Measurements from ENCODE around the gene NCF1. TPM values are rescaled to one million over a fixed set of nuclear protein-coding genes. Genes with fewer than 3 reads are reported as not detected.
"Not testable (repeated sequence)": the region's sequence is repeated elsewhere in the genome, so short reads cannot be mapped to it uniquely, and the experiment has no call there.

The NCF1 gene
- total RNA-seq, 2 experiments from 2014 or later: 3.9 to 4.5 TPM

DNA sequence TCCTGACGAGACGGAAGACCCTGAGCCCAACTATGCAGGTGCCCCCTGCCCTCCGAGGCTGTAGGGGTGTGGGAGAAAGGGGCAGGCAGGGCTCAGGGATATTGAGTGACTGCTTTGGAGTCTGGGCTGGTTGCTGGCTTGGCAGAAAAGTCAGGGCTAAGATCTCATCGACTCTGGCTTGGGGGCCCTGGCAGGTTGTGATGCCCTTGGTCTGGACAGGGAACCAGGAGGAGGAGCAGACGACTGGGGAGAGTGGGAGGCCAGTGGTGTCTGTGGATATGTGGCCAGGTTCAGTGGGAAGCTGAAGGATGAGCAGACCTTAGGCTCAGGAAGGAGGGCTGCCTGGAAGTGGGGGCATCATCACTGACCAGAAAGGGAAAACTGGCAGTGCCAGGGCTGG lies 9.8 kb downstream of the NCF1 start:
- intact Hi-C loops (cut with DNase I, micrococcal nuclease); H3K36me3 Mint-ChIP-seq (ENCODE audit: low read depth); H3K27ac Mint-ChIP-seq; H3K36me3 ChIP-seq (ENCODE audit: insufficient read depth, low read length); CTCF ChIA-PET; H3K9me3 ChIP-seq (ENCODE audit: control insufficient read depth in 1 of 2, insufficient read depth in 1 of 2, low read length in 2 of 2); H3K4me1 Mint-ChIP-seq (ENCODE audit: low read depth); H3K4me3 Mint-ChIP-seq; H3K27me3 ChIP-seq (ENCODE audit: control insufficient read depth in 1 of 2, insufficient read depth in 2 of 2, low read length in 2 of 2); H3K27me3 Mint-ChIP-seq; H3K4me3 ChIP-seq (ENCODE audit: low read length); POLR2A ChIA-PET; ATAC-seq (ENCODE audit: poor library complexity); DNase-seq; H3K9me3 Mint-ChIP-seq; H3K27ac ChIP-seq (ENCODE audit: low read depth in 1 of 2, low read length in 2 of 2); H3K4me1 ChIP-seq (ENCODE audit: insufficient read depth, low read length): not testable (repeated sequence)

- H3K4me1 Mint-ChIP-seq (ENCODE audit: low read depth); POLR2A ChIA-PET; intact Hi-C loops (cut with DNase I, micrococcal nuclease); H3K27ac ChIP-seq (ENCODE audit: low read depth in 1 of 2, low read length in 2 of 2); H3K36me3 Mint-ChIP-seq (ENCODE audit: low read depth); H3K36me3 ChIP-seq (ENCODE audit: insufficient read depth, low read length); H3K9me3 ChIP-seq (ENCODE audit: control insufficient read depth in 1 of 2, insufficient read depth in 1 of 2, low read length in 2 of 2); CTCF ChIA-PET; H3K4me1 ChIP-seq (ENCODE audit: insufficient read depth, low read length); H3K9me3 Mint-ChIP-seq; H3K27ac Mint-ChIP-seq; H3K27me3 ChIP-seq (ENCODE audit: control insufficient read depth in 1 of 2, insufficient read depth in 2 of 2, low read length in 2 of 2); H3K27me3 Mint-ChIP-seq: not testable (repeated sequence)
- ATAC-seq (ENCODE audit: poor library complexity) (peak; percentile 90), DNase-seq (peak; percentile 92 to 99 (median 96))
- peak overlapping the region; percentile 22 for H3K4me3 ChIP-seq (ENCODE audit: low read length)
- peak overlapping the region; percentile 83 for H3K4me3 Mint-ChIP-seq
These were observed 14.7 kb downstream of the NCF1 start for GRCh38 chr7:74788369-74789150.

DNA sequence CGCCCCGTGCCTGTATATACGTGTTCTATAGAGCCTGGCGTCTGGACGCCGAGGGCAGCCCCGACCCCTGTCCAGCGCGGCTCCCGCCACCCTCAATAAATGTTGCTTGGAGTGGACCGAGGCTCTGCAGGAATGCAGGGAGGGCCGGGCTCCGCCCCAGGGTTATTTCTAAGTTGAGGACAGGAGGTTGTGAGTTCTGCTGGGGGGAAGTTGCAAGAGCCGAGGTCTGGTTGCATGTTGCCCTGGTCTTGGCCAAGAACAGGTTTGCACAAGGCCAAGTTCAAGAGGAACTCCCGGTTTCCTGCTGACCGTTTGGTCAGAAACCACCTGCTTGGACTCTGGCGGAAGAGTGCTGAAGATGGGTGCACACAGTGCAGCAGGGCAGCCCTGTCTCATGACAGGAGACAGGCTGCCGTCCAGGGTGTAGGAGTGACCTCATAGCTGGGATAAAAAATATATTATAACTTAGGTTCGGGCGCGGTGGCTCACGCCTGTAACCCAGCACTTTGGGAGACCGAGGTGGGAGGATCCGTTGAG lies 15.5 kb downstream of the NCF1 start:
- H3K4me3 Mint-ChIP-seq; DNase-seq; H3K27me3 Mint-ChIP-seq; H3K9me3 Mint-ChIP-seq; H3K27ac Mint-ChIP-seq; H3K4me1 ChIP-seq (ENCODE audit: insufficient read depth, low read length); H3K9me3 ChIP-seq (ENCODE audit: control insufficient read depth in 1 of 2, insufficient read depth in 1 of 2, low read length in 2 of 2); H3K4me1 Mint-ChIP-seq (ENCODE audit: low read depth); H3K27ac ChIP-seq (ENCODE audit: low read depth in 1 of 2, low read length in 2 of 2); CTCF ChIA-PET; intact Hi-C loops (cut with DNase I, micrococcal nuclease); H3K36me3 Mint-ChIP-seq (ENCODE audit: low read depth); H3K36me3 ChIP-seq (ENCODE audit: insufficient read depth, low read length); POLR2A ChIA-PET; ATAC-seq (ENCODE audit: poor library complexity); H3K4me3 ChIP-seq (ENCODE audit: low read length); H3K27me3 ChIP-seq (ENCODE audit: control insufficient read depth in 1 of 2, insufficient read depth in 2 of 2, low read length in 2 of 2): not testable (repeated sequence)

DNA sequence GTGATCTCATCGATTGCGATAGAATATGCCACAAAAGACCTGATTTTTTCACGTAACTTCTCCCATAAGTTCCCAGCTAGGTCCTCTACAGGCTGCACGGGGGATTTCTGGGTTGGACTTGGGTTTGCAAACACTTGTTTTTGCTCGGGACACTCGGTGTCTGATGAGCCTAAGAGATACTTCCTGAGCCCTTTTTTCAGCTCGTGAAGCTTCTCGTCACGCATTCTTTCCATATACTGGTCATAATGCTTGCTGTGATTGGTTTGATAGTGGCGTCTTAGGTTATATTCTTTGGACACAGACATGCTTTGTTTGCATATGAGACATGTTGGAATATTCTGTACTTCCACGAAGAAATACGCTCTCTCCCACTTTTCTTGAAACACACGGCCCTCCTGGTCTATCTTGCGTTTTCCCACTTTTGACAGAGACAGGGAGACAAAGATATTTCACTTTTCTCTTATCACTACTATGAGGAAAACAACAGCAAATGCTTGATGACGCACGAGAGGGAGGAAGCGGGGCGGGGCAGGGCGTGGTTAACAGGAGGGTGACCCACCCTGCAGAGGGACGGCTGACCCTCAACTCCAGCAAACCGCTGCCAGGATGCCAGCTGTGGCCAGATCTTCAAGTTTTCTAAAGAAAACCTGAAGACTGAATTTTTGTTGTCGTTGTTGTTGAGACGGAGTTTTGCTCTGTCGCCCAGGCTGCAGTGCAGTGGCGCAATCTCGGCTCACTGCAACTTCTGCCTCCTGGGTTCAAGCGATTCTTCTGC lies 24.2 kb downstream of the NCF1 start:
- H3K27ac Mint-ChIP-seq; CTCF ChIA-PET; H3K4me3 Mint-ChIP-seq; H3K4me1 ChIP-seq (ENCODE audit: insufficient read depth, low read length); intact Hi-C loops (cut with DNase I, micrococcal nuclease); DNase-seq; H3K27me3 Mint-ChIP-seq; H3K36me3 ChIP-seq (ENCODE audit: insufficient read depth, low read length); H3K9me3 ChIP-seq (ENCODE audit: control insufficient read depth in 1 of 2, insufficient read depth in 1 of 2, low read length in 2 of 2); H3K4me3 ChIP-seq (ENCODE audit: low read length); H3K27ac ChIP-seq (ENCODE audit: low read depth in 1 of 2, low read length in 2 of 2); ATAC-seq (ENCODE audit: poor library complexity); H3K36me3 Mint-ChIP-seq (ENCODE audit: low read depth); POLR2A ChIA-PET; H3K9me3 Mint-ChIP-seq; H3K4me1 Mint-ChIP-seq (ENCODE audit: low read depth); H3K27me3 ChIP-seq (ENCODE audit: control insufficient read depth in 1 of 2, insufficient read depth in 2 of 2, low read length in 2 of 2): not testable (repeated sequence)

GRCh38 chr7:74798644-74799043 lies 24.8 kb downstream of the NCF1 start:
- H3K9me3 Mint-ChIP-seq; CTCF ChIA-PET; H3K4me1 ChIP-seq (ENCODE audit: insufficient read depth, low read length); H3K36me3 Mint-ChIP-seq (ENCODE audit: low read depth); H3K4me1 Mint-ChIP-seq (ENCODE audit: low read depth); H3K4me3 ChIP-seq (ENCODE audit: low read length); POLR2A ChIA-PET; H3K27ac Mint-ChIP-seq; H3K9me3 ChIP-seq (ENCODE audit: control insufficient read depth in 1 of 2, insufficient read depth in 1 of 2, low read length in 2 of 2); H3K4me3 Mint-ChIP-seq; H3K27me3 Mint-ChIP-seq; intact Hi-C loops (cut with DNase I, micrococcal nuclease); DNase-seq; ATAC-seq (ENCODE audit: poor library complexity); H3K27me3 ChIP-seq (ENCODE audit: control insufficient read depth in 1 of 2, insufficient read depth in 2 of 2, low read length in 2 of 2); H3K36me3 ChIP-seq (ENCODE audit: insufficient read depth, low read length); H3K27ac ChIP-seq (ENCODE audit: low read depth in 1 of 2, low read length in 2 of 2): not testable (repeated sequence)

DNA sequence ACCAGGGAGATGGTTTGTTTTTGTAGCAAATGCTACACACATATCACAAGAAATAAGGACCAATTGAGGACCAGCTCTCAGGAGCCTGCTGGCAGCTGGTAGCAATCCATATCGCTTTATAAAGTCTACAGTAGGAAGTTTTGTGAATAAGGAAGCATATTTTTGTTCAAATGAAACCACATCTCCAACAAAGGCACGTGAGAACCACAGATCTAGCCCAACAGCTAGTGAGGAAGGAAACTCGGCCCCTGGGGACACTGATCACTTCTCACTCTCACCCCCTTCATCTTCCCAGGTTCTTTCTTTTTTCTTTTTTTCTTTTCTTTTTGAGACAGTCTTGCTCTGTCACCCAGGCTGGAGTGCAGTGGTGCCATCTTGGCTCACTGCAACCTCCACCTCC lies 42.1 kb downstream of the NCF1 start:
- H3K27me3 ChIP-seq (ENCODE audit: control insufficient read depth in 1 of 2, insufficient read depth in 2 of 2, low read length in 2 of 2); H3K9me3 ChIP-seq (ENCODE audit: control insufficient read depth in 1 of 2, insufficient read depth in 1 of 2, low read length in 2 of 2); H3K4me1 ChIP-seq (ENCODE audit: insufficient read depth, low read length); ATAC-seq (ENCODE audit: poor library complexity); H3K4me3 ChIP-seq (ENCODE audit: low read length); H3K36me3 Mint-ChIP-seq (ENCODE audit: low read depth); H3K27ac Mint-ChIP-seq; H3K27ac ChIP-seq (ENCODE audit: low read depth in 1 of 2, low read length in 2 of 2); H3K4me1 Mint-ChIP-seq (ENCODE audit: low read depth); H3K9me3 Mint-ChIP-seq; intact Hi-C loops (cut with DNase I, micrococcal nuclease); POLR2A ChIA-PET; H3K36me3 ChIP-seq (ENCODE audit: insufficient read depth, low read length); CTCF ChIA-PET; H3K4me3 Mint-ChIP-seq; DNase-seq; H3K27me3 Mint-ChIP-seq: not testable (repeated sequence)
